Right ventricle myocardium superior (tissue), 1 donor: ENCODE measurements around the gene SLK. TPM values are rescaled to one million over a fixed set of nuclear protein-coding genes. Genes with fewer than 3 reads are reported as not detected.
A peak's percentile ranks its signal among the peaks of the same experiment; 100 is the strongest.

ENCODE experiments used
- ATAC-seq: fragments of 200-7000 bp; cut with Tn5 transposase; one replicate; pipeline ENCODE4 v1.9.1; 2020; ENCODE audit warnings: mild to moderate bottlenecking; ENCODE audit not compliant: poor library complexity
- DNase-seq: peaks from one replicate; pipeline ENCODE4 v3.0.0-alpha.2; 2020
- intact Hi-C: fragments of 100-400 bp; cut with DNase I; formaldehyde crosslinking; loops from one replicate; pipeline ENCODE4 v1.11.2; 2022
- long read RNA-seq: library from polyadenylated mRNA; unstranded; transcript quantifications from one replicate; pipeline ENCODE4 v2.0.0, GENCODE V29; 2021
- total RNA-seq: library from RNA; stranded (reverse); fragmentation: NEBNext Ultra II Directional; extraction: Animal tissue kit (Norgen Biotek cat#: 25700); gene quantifications from one replicate; pipeline ENCODE4 v1.2.1, GENCODE V29; 2021
- donor health status: DM: no; HTN: yes; CAD: no; lungs with severe emphysema.

Gene SLK
- 28.1 TPM for total RNA-seq
- long read RNA-seq, full-length matches to known transcripts, result 35 of 47 reads
- long read RNA-seq, partial matches to known transcripts, result 7 of 47 reads
- long read RNA-seq, other reads (novel, unspliced or antisense), result 5 of 47 reads

GRCh38 chr10:103966671-103967447 lies at the start of gene SLK:
Gene SLK (plus strand): TSS chr10:103967140. CDS start chr10:103967746, 606 bp downstream.
- intact Hi-C loops, result loop anchor here (2.0 to 10.0 kb wide), 2 partner anchors 48 to 158 kb away; partner anchors contain the start of genes SFR1 and STN1
- ATAC-seq (peak; percentile 98), DNase-seq (peak; percentile 91)

GRCh38 chr10:103917302-103918052 lies 49.5 kb upstream of the SLK start:
- intact Hi-C loops, result loop anchor here (2.0 kb wide), 1 partner anchor 49 kb away; the partner anchor contains the start of gene SLK
- peak; percentile 70 for DNase-seq
- peak; percentile 63 for ATAC-seq

- ATAC-seq (peak; percentile 98), DNase-seq (peak; percentile 98)
- intact Hi-C loops, result loop anchor here (2.0 kb wide), 1 partner anchor 49 kb away; the partner anchor contains the start of gene SLK
These were observed 48.7 kb upstream of the SLK start, which contains the start of gene STN1 for GRCh38 chr10:103918053-103918846. Gene STN1 (minus strand): TSS chr10:103918184. CDS start chr10:103917594, 590 bp downstream.

- ATAC-seq (no peak), DNase-seq (no peak)
- intact Hi-C loops, result loop anchor here (2.0 kb wide), 1 partner anchor 47 kb away; the partner anchor contains the start of gene SLK
These were observed 47.3 kb upstream of the SLK start for GRCh38 chr10:103919648-103920025.

GRCh38 chr10:103921248-103921647 lies 45.7 kb upstream of the SLK start:
- ATAC-seq, result no peak
- intact Hi-C loops, result no loop called here
- no peak for DNase-seq

- intact Hi-C loops, result no loop called here
- ATAC-seq, result no peak
- no peak for DNase-seq
These were observed 45.2 kb upstream of the SLK start for GRCh38 chr10:103921750-103922195.

- ATAC-seq, result no peak
- intact Hi-C loops, result no loop called here
- DNase-seq, result no peak
These were observed 44.3 kb upstream of the SLK start for GRCh38 chr10:103922659-103923058.

GRCh38 chr10:103923502-103923901 lies 43.4 kb upstream of the SLK start:
- ATAC-seq (no peak), DNase-seq (no peak)
- intact Hi-C loops, result no loop called here

- no peak for ATAC-seq
- no peak for DNase-seq
- intact Hi-C loops, result no loop called here
These were observed 41.3 kb upstream of the SLK start for GRCh38 chr10:103925591-103925990.

- intact Hi-C loops, result no loop called here
- DNase-seq, result no peak
- no peak for ATAC-seq
These were observed 40.1 kb upstream of the SLK start for GRCh38 chr10:103926722-103927319.

- no peak for DNase-seq
- intact Hi-C loops, result no loop called here
- ATAC-seq, result no peak
These were observed 38.2 kb upstream of the SLK start for GRCh38 chr10:103928784-103929183.

- intact Hi-C loops, result no loop called here
- no peak for DNase-seq
These were observed 37.5 kb upstream of the SLK start for GRCh38 chr10:103929381-103929921.

GRCh38 chr10:103930449-103930848 lies 36.5 kb upstream of the SLK start:
- no peak for ATAC-seq
- intact Hi-C loops, result no loop called here
- no peak for DNase-seq

More at GRCh38 chr10:103929381-103929921, 37.5 kb upstream of the SLK start:
- no peak for ATAC-seq

GRCh38 chr10:103930881-103931280 lies 36.1 kb upstream of the SLK start:
- ATAC-seq (no peak), DNase-seq (no peak)
- intact Hi-C loops, result no loop called here

GRCh38 chr10:103931603-103932002 lies 35.3 kb upstream of the SLK start:
- DNase-seq (no peak), ATAC-seq (no peak)
- intact Hi-C loops, result no loop called here

- intact Hi-C loops, result no loop called here
- DNase-seq (no peak), ATAC-seq (no peak)
These were observed 34.7 kb upstream of the SLK start for GRCh38 chr10:103932271-103932670.

- intact Hi-C loops, result no loop called here
- no peak for DNase-seq
- ATAC-seq, result no peak
These were observed 34.0 kb upstream of the SLK start for GRCh38 chr10:103932971-103933370.

- DNase-seq, result no peak
- peak; percentile 25 for ATAC-seq
- intact Hi-C loops, result no loop called here
These were observed 33.3 kb upstream of the SLK start for GRCh38 chr10:103933557-103934121.
